HEK293 (cell line): Measurements from ENCODE around the gene TPBGL.

Experiments
- CTCF ChIA-PET: fragments of 350-600 bp; formaldehyde crosslinking; extraction: SDS; loops from one replicate; lab custom pipeline; 2021; ENCODE audit warnings: antibody characterized with exemption; lab: Yijun Ruan, JAX
- POLR2A ChIA-PET: fragments of 300-600 bp; formaldehyde crosslinking; extraction: SDS; loops from one replicate; lab custom pipeline; 2020; ENCODE audit warnings: antibody characterized with exemption, inconsistent platforms; lab: Yijun Ruan, JAX
- H3K27ac ChIP-seq: fragments of 200-500 bp; sonication (Bioruptor generic); 2 replicates; pipeline ENCODE4 v1.5.1; 2014; ENCODE audit warnings: low read depth, low read length, control low read depth, inconsistent platforms; ENCODE audit errors: extremely low read depth
- H3K36me3 ChIP-seq, 2 experiments: fragments of 200-500 bp in 1 of 2; sonication (Bioruptor generic) in 1 of 2; 1 replicate in 1 of 2; 2 replicates in 1 of 2; pipeline ENCODE4 v1.5.1; 2014 to 2017; ENCODE audit warnings: inconsistent platforms in 2 of 2, low read length in 2 of 2; ENCODE audit not compliant: control insufficient read depth in 2 of 2, insufficient read depth in 1 of 2
- H3K4me1 ChIP-seq: fragments of 200-500 bp; sonication (Bioruptor generic); 2 replicates; pipeline ENCODE4 v1.5.1; 2014; ENCODE audit warnings: mild to moderate bottlenecking, low read length, inconsistent platforms; ENCODE audit not compliant: control insufficient read depth, insufficient read depth
- H3K4me3 ChIP-seq: 2 replicates; pipeline ENCODE4 v1.5.1; 2011; ENCODE audit warnings: low read depth, mild to moderate bottlenecking, control low read depth, low read length, moderate library complexity
- H3K9me3 ChIP-seq: fragments of 200-500 bp; sonication (Bioruptor generic); 2 replicates; pipeline ENCODE4 v1.5.1; 2014; ENCODE audit warnings: low read depth, low read length, inconsistent platforms; ENCODE audit not compliant: control insufficient read depth, insufficient read depth
- GLIS1 ChIP-seq: fragments of 450-650 bp; formaldehyde crosslinking; IDR thresholded peaks from 2 replicates; pipeline ENCODE4 v1.5.1; 2016; ENCODE audit warnings: missing biosample characterization, missing genetic modification characterization
- KLF1 ChIP-seq: fragments of 450-650 bp; formaldehyde crosslinking; IDR thresholded peaks from 2 replicates; pipeline ENCODE4 v1.5.1; 2016; ENCODE audit warnings: missing biosample characterization, missing genetic modification characterization
- PATZ1 ChIP-seq: fragments of 450-650 bp; formaldehyde crosslinking; IDR thresholded peaks from 2 replicates; pipeline ENCODE4 v1.5.1; 2016; ENCODE audit warnings: missing biosample characterization, missing genetic modification characterization
- REPIN1 ChIP-seq: fragments of 450-650 bp; formaldehyde crosslinking; IDR thresholded peaks from 2 replicates; pipeline ENCODE4 v1.5.1; 2017; ENCODE audit warnings: missing biosample characterization, missing genetic modification characterization, low read depth
- SALL2 ChIP-seq: fragments of 450-650 bp; formaldehyde crosslinking; IDR thresholded peaks from 2 replicates; pipeline ENCODE4 v1.5.0; 2017; ENCODE audit warnings: missing biosample characterization, mild to moderate bottlenecking, missing genetic modification characterization, borderline replicate concordance
- SCRT1 ChIP-seq: fragments of 450-650 bp; formaldehyde crosslinking; IDR thresholded peaks from 2 replicates; pipeline ENCODE4 v1.5.1; 2016; ENCODE audit warnings: missing biosample characterization, missing genetic modification characterization, borderline replicate concordance
- ZBTB1 ChIP-seq: fragments of 450-650 bp; formaldehyde crosslinking; IDR thresholded peaks from 2 replicates; pipeline ENCODE4 v1.5.1; 2016; ENCODE audit warnings: missing biosample characterization, missing genetic modification characterization
- ZFP41 ChIP-seq: fragments of 450-650 bp; formaldehyde crosslinking; IDR thresholded peaks from 2 replicates; pipeline ENCODE4 v1.5.1; 2016; ENCODE audit warnings: missing biosample characterization, missing genetic modification characterization, borderline replicate concordance
- ZNF132 ChIP-seq: fragments of 450-650 bp; formaldehyde crosslinking; IDR thresholded peaks from 2 replicates; pipeline ENCODE4 v1.5.1; 2017; ENCODE audit warnings: missing biosample characterization, missing genetic modification characterization, borderline replicate concordance
- ZNF202 ChIP-seq: fragments of 450-650 bp; formaldehyde crosslinking; IDR thresholded peaks from 2 replicates; pipeline ENCODE4 v1.5.1; 2016; ENCODE audit warnings: missing biosample characterization, missing genetic modification characterization, borderline replicate concordance
- ZNF24 ChIP-seq: fragments of 450-650 bp; formaldehyde crosslinking; IDR thresholded peaks from 2 replicates; pipeline ENCODE4 v1.5.1; 2016; ENCODE audit warnings: missing biosample characterization, missing genetic modification characterization
- ZNF292 ChIP-seq: fragments of 450-650 bp; formaldehyde crosslinking; IDR thresholded peaks from 2 replicates; pipeline ENCODE4 v1.5.1; 2016; ENCODE audit warnings: low read depth, missing biosample characterization, missing genetic modification characterization, borderline replicate concordance
- ZNF341 ChIP-seq: fragments of 450-650 bp; formaldehyde crosslinking; IDR thresholded peaks from 2 replicates; pipeline ENCODE4; 2016; ENCODE audit warnings: low read depth, missing biosample characterization, missing genetic modification characterization
- ZNF398 ChIP-seq: fragments of 450-650 bp; formaldehyde crosslinking; IDR thresholded peaks from 2 replicates; pipeline ENCODE4 v1.5.1; 2017; ENCODE audit warnings: missing biosample characterization, missing genetic modification characterization
- ZNF48 ChIP-seq: fragments of 450-650 bp; formaldehyde crosslinking; IDR thresholded peaks from 2 replicates; pipeline ENCODE4 v1.5.1; 2016; ENCODE audit warnings: missing biosample characterization, missing genetic modification characterization
- ZNF501 ChIP-seq: fragments of 450-650 bp; formaldehyde crosslinking; IDR thresholded peaks from 2 replicates; pipeline ENCODE4 v1.5.1; 2016; ENCODE audit warnings: missing biosample characterization, missing genetic modification characterization
- ZNF510 ChIP-seq: fragments of 450-650 bp; formaldehyde crosslinking; IDR thresholded peaks from 2 replicates; pipeline ENCODE4 v1.5.1; 2018; ENCODE audit warnings: mild to moderate bottlenecking, missing genetic modification characterization, missing biosample characterization; ENCODE audit not compliant: insufficient replicate concordance
- ZNF514 ChIP-seq: fragments of 450-650 bp; formaldehyde crosslinking; IDR thresholded peaks from 2 replicates; pipeline ENCODE4 v1.5.1; 2016; ENCODE audit warnings: missing biosample characterization, missing genetic modification characterization
- ZNF610 ChIP-seq: fragments of 450-650 bp; formaldehyde crosslinking; IDR thresholded peaks from 2 replicates; pipeline ENCODE4 v1.5.1; 2016; ENCODE audit warnings: missing biosample characterization, missing genetic modification characterization, borderline replicate concordance
- ZNF639 ChIP-seq: fragments of 450-650 bp; formaldehyde crosslinking; IDR thresholded peaks from 2 replicates; pipeline ENCODE4 v1.5.1; 2016; ENCODE audit warnings: missing biosample characterization, missing genetic modification characterization
- ZNF654 ChIP-seq: fragments of 450-650 bp; formaldehyde crosslinking; IDR thresholded peaks from 2 replicates; pipeline ENCODE4 v1.5.1; 2016; ENCODE audit warnings: low read depth, missing biosample characterization, missing genetic modification characterization
- ZNF692 ChIP-seq: fragments of 450-650 bp; formaldehyde crosslinking; IDR thresholded peaks from 2 replicates; pipeline ENCODE4 v1.5.1; 2016; ENCODE audit warnings: missing biosample characterization, missing genetic modification characterization
- ZNF707 ChIP-seq: fragments of 450-650 bp; formaldehyde crosslinking; IDR thresholded peaks from 2 replicates; pipeline ENCODE4 v1.5.1; 2016; ENCODE audit warnings: missing biosample characterization, missing genetic modification characterization
- ZNF843 ChIP-seq: fragments of 450-650 bp; formaldehyde crosslinking; IDR thresholded peaks from 2 replicates; pipeline ENCODE4 v1.5.1; 2016; ENCODE audit warnings: missing biosample characterization, missing genetic modification characterization
- ZXDB ChIP-seq: fragments of 450-650 bp; formaldehyde crosslinking; IDR thresholded peaks from 2 replicates; pipeline ENCODE4 v1.5.1; 2016; ENCODE audit warnings: missing biosample characterization, missing genetic modification characterization

TPBGL gene

GRCh38 chr11:75240311-75241035, at the start of gene TPBGL (continued):
- TF ChIP-seq PATZ1 (tag by site-specific recombination) (peak; percentile 33; the same call in 1 of the 2 replicates), GLIS1 (tag by site-specific recombination) (peak; percentile 95), KLF1 (tag by site-specific recombination) (peak; percentile 40; the same call in 1 of the 2 replicates), ZNF48 (no peak)

GRCh38 chr11:75191330-75191717, 49.2 kb upstream of the TPBGL start:
- TF ChIP-seq ZNF132 (tag by site-specific recombination) = no peak
- TF ChIP-seq SALL2 (tag by site-specific recombination) = no peak
- TF ChIP-seq ZXDB (tag by site-specific recombination) = no peak
- no peak for TF ChIP-seq ZNF843 (tag by site-specific recombination)
- TF ChIP-seq ZNF692 (tag by site-specific recombination) = no peak
- no peaks in the 10 kb centered on the region for H3K36me3 ChIP-seq
- ChIA-PET CTCF (interaction anchor here (1.1 to 1.4 kb wide), 3 partner anchors 14 to 47 kb away, joined by 3 to 5 read pairs (median 3); no protein-coding TSS in a partner anchor), POLR2A (interaction anchor here (0.5 kb wide), 1 partner anchor 439 kb away, joined by 3 read pairs; no protein-coding TSS in a partner anchor)
- H3K27ac ChIP-seq = no peak overlapping the region
- H3K4me1 ChIP-seq = no peaks in the 10 kb centered on the region
- no peaks in the 10 kb centered on the region for H3K9me3 ChIP-seq
- H3K4me3 ChIP-seq = no peak overlapping the region

GRCh38 chr11:75193271-75193670, 47.3 kb upstream of the TPBGL start:
- H3K36me3 ChIP-seq = no peaks in the 10 kb centered on the region
- CTCF ChIA-PET = interaction anchor here (1.1 to 1.5 kb wide), 2 partner anchors 12 to 21 kb away, joined by 3 to 5 read pairs; no protein-coding TSS in a partner anchor
- POLR2A ChIA-PET = no interaction called here
- no peak for TF ChIP-seq ZNF510 (tag by site-specific recombination)
- no peak for TF ChIP-seq ZNF501 (tag by site-specific recombination)
- TF ChIP-seq ZNF639 = no peak
- no peak for TF ChIP-seq REPIN1 (tag by site-specific recombination)
- TF ChIP-seq ZNF398 (tag by site-specific recombination) = no peak
- no peak for TF ChIP-seq ZNF341 (tag by site-specific recombination)
- no peak for TF ChIP-seq ZNF707 (tag by site-specific recombination)
- no peak for TF ChIP-seq ZNF24 (tag by site-specific recombination)
- no peak for TF ChIP-seq ZFP41 (tag by site-specific recombination)
- no peak for TF ChIP-seq ZNF654 (tag by site-specific recombination)
- TF ChIP-seq ZNF292 (tag by site-specific recombination) = no peak
- no peak for TF ChIP-seq ZNF202 (tag by site-specific recombination)
- no peak for TF ChIP-seq SCRT1 (tag by site-specific recombination)
- TF ChIP-seq ZNF48 = no peak
- no peak for TF ChIP-seq ZNF514 (tag by site-specific recombination)
- TF ChIP-seq ZNF610 (tag by site-specific recombination) = no peak
- TF ChIP-seq ZBTB1 (tag by site-specific recombination) = no peak

More at GRCh38 chr11:75193271-75193670, 47.3 kb upstream of the TPBGL start:
- Histone ChIP-seq H3K27ac (no peak overlapping the region), H3K4me1 (no peaks in the 10 kb centered on the region), H3K4me3 (no peak overlapping the region), H3K9me3 (no peaks in the 10 kb centered on the region)
